Measurements from ENCODE around the gene NDUFS3. TPM values are rescaled to one million over a fixed set of nuclear protein-coding genes. Genes with fewer than 3 reads are reported as not detected.
A peak's percentile ranks its signal among the peaks of the same experiment; 100 is the strongest.
"Not testable (repeated sequence)": the region's sequence is repeated elsewhere in the genome, so short reads cannot be mapped to it uniquely, and the experiment has no call there.

Gene NDUFS3
- total RNA-seq, 4 donors from 2014 or later: 109 to 152 (median 126) TPM

DNA sequence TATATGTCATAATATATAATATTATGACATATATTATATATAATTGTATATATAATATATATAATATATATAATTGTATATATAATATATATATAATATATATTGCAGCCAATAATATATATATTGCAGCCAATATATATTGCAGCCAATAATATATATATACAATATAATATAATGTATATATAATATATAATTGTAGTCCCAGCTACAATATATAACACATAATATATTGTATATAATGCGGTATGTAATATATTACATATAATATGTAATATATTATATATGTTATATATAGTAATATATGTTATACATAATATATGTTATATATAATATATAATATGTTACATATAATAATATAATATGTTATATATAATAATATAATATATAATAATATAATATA, 20.2 kb upstream of the NDUFS3 start:
- no peak overlapping the region for H3K4me3 ChIP-seq
- TF ChIP-seq, protein P1, sequence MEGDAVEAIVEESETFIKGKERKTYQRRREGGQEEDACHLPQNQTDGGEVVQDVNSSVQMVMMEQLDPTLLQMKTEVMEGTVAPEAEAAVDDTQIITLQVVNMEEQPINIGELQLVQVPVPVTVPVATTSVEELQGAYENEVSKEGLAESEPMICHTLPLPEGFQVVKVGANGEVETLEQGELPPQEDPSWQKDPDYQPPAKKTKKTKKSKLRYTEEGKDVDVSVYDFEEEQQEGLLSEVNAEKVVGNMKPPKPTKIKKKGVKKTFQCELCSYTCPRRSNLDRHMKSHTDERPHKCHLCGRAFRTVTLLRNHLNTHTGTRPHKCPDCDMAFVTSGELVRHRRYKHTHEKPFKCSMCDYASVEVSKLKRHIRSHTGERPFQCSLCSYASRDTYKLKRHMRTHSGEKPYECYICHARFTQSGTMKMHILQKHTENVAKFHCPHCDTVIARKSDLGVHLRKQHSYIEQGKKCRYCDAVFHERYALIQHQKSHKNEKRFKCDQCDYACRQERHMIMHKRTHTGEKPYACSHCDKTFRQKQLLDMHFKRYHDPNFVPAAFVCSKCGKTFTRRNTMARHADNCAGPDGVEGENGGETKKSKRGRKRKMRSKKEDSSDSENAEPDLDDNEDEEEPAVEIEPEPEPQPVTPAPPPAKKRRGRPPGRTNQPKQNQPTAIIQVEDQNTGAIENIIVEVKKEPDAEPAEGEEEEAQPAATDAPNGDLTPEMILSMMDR (IDR thresholded peaks at IDR 0.05): no peak
- TF ChIP-seq POLR2A (IDR thresholded peaks at IDR 0.05): no peak
- H3K4me1 ChIP-seq: no peaks in the 10 kb centered on the region
- H3K9me3 ChIP-seq: no peaks in the 10 kb centered on the region
- H3K27ac ChIP-seq: no peak overlapping the region
- no peaks in the 10 kb centered on the region for H3K27me3 ChIP-seq
- DNase-seq: no peak
- no peaks in the 10 kb centered on the region for H3K36me3 ChIP-seq

DNA sequence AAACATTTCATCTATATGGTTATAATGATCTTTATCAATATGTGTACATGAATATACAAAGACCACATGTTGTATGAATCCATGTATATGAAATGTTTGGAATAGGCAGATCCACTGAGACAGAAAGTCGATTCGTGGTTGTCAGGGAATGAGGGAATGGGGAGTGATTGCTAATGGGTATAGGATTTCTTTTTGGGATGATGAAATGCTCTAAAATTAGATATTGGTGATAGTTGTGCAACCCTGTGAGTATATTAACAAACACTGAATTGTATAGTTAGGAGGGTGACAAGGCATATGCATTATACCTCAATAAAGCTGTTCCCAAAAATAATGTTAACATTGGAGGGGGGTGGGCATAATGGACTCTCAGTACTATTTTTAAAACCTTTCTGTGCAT, 18.4 kb upstream of the NDUFS3 start:
- H3K36me3 ChIP-seq: no peaks in the 10 kb centered on the region
- H3K4me3 ChIP-seq: no peak overlapping the region
- H3K9me3 ChIP-seq: no peaks in the 10 kb centered on the region
- H3K27ac ChIP-seq: no peak overlapping the region
- no peak for DNase-seq
- peaks cover 0 to 11% (median 2%) of the 10 kb centered on the region in 4 donors for H3K4me1 ChIP-seq
- no peak for TF ChIP-seq POLR2A (IDR thresholded peaks at IDR 0.05)
- TF ChIP-seq, protein P1 (IDR thresholded peaks at IDR 0.05): no peak
- H3K27me3 ChIP-seq: no peaks in the 10 kb centered on the region

DNA sequence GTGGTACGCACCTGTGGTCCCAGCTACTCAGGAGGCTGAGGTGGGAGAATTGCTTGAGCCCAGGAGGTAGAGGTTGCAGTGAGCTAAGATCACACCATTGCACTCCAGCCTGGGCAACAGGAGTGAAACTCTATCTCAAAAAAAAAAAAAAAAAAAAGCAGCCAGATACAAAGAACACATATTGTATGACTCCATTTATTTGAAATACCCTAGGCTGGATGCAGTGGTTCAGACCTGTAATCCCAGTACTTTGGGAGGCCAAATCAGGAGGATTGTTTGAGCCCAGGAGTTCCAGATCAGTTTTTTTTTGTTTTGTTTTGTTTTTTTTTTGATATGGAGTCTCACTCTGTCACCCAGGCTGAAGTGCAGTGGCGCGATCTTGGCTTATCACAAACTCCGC, 16.5 kb upstream of the NDUFS3 start:
- not testable (repeated sequence) for H3K27me3 ChIP-seq, H3K27ac ChIP-seq, H3K9me3 ChIP-seq, DNase-seq, H3K36me3 ChIP-seq, H3K4me3 ChIP-seq
- peaks cover 0 to 23% (median 4%) of the 10 kb centered on the region in 4 donors for H3K4me1 ChIP-seq

DNA sequence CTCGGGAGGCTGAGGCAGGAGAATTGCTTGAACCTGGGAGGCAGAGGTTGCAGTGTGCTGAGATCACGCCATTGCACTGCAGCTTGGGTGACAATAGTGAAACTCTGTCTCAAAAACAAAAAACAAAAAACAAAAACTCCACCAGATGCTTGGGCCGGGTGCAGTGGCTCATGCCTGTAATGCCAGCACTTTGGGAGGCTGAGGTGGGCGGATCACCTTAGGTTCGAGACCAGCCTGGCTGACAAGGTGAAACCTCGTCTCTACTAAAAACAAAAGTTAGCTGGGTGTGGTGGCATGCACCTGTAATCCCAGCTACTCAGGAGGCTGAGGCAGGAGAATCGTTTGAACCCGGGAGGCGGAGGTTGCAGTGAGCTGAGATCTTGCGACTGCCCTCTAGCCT, 14.5 kb upstream of the NDUFS3 start:
- not testable (repeated sequence) for H3K9me3 ChIP-seq, H3K27ac ChIP-seq, H3K36me3 ChIP-seq, H3K27me3 ChIP-seq, H3K4me3 ChIP-seq
- peak in 1 of 3 donors; percentile 31 for DNase-seq
- H3K4me1 ChIP-seq: peaks cover 0 to 23% (median 4%) of the 10 kb centered on the region in 4 donors

DNA sequence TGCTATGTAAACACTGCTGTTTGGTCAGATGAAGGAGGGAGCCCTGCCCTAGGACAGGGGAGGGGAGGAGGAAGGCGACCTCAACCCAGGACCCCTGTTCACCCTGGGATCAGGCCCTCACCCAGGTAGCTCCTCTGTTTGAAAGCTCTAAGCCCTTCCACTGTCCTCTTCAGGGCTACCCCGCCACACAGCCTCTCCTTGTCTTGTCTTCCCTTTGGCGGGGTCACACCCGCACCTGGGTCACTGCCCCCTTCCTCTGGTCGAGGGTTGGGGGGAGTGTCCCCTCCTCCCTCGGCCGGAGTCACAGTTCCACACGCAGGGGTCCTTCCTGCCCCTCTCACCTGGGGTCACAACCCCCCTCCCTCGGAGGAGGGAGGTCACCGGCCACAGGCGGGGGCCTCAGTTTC, 13.9 kb upstream of the NDUFS3 start:
- Histone ChIP-seq H3K4me3 (peak overlapping the region; percentile 60 to 98 (median 91)), H3K36me3 (peaks cover 0 to 10% (median 0%) of the 10 kb centered on the region in 3 donors), H3K4me1 (peaks cover 0 to 23% (median 4%) of the 10 kb centered on the region in 4 donors), H3K27me3 (no peaks in the 10 kb centered on the region), H3K27ac (peak overlapping the region; percentile 59 to 82 (median 76)), H3K9me3 (no peaks in the 10 kb centered on the region)
- DNase-seq: peak in 1 of 3 donors; percentile 45
- TF ChIP-seq POLR2A (IDR thresholded peaks at IDR 0.05): no peak
- TF ChIP-seq, protein P1 (IDR thresholded peaks at IDR 0.05): no peak

DNA sequence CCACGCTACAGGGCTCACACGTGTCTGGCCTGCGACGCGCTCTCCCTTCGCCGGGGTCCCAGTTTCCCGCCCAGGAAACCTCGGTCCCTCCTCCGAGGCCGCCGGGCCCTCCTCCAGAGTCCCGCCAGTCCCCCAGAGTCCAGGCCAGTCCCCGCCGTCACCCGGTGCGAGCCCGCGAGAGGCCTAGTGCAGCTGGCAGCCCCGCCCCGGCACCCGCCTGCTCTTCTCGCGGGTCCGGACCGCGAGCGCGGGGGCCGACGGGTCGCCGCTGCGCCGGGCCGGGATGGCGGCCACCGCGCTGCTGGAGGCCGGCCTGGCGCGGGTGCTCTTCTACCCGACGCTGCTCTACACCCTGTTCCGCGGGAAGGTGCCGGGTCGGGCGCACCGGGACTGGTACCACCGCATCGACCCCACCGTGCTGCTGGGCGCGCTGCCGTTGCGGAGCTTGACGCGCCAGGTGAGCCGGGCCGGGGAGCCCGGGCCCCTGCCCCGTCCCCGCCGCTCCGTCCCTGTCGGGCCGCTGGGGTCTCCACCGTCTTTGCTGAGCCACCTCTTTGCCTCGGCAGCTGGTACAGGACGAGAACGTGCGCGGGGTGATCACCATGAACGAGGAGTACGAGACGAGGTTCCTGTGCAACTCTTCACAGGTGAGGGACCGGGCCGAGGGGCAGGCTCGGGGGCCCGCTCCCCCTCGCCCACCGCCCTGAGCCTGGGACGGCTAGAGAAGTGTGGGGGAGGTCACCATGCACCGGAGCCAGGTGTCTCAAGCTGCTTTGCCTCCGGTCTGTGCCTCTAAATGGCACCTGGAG, 13.3 kb upstream of the NDUFS3 start, which contains the start of gene PTPMT1:
TSS of gene PTPMT1 (plus strand) at position 260 of the 809 bp plus-strand sequence. CDS start at position 284, 24 bp downstream.
- H3K4me1 ChIP-seq: peaks cover 0 to 23% (median 4%) of the 10 kb centered on the region in 4 donors
- peak; percentile 25 to 54 for TF ChIP-seq POLR2A (IDR thresholded peaks at IDR 0.05)
- TF ChIP-seq, protein P1 (IDR thresholded peaks at IDR 0.05): no peak
- peak; percentile 61 to 84 (median 83) for DNase-seq

More for the DNA sequence above, 13.3 kb upstream of the NDUFS3 start, which contains the start of gene PTPMT1:
- no peaks in the 10 kb centered on the region for H3K9me3 ChIP-seq
- peak within 1 kb of the TSS; percentile 60 to 98 (median 91) for H3K4me3 ChIP-seq
- H3K27me3 ChIP-seq: no peaks in the 10 kb centered on the region
- H3K36me3 ChIP-seq: peaks cover 0 to 16% (median 0%) of the 10 kb centered on the region in 3 donors
- peak within 1 kb of the TSS; percentile 59 to 82 (median 76) for H3K27ac ChIP-seq

Data from Peyer's patch (tissue), 4 donors.